Umbilical cord (tissue), 1 donor: Measurements from ENCODE around the gene SLC25A41. TPM values are rescaled to one million over a fixed set of nuclear protein-coding genes. Genes with fewer than 3 reads are reported as not detected.

Experiments
- total RNA-seq: library from RNA; depleted of rRNA; stranded (reverse); fragments of >200 nt; gene quantifications from one replicate; pipeline ENCODE4 v1.2.3, GENCODE V29; 2014; ENCODE audit warnings: low replicate concordance; ENCODE audit not compliant: insufficient read depth

The SLC25A41 gene
- total RNA-seq, 1 donor from 2014 or later, result not detected

Other genes starting within 250 kb of the SLC25A41 start
- 4.3 TPM for gene MLLT1, start 153.8 kb downstream of the SLC25A41 start, total RNA-seq
- not detected for gene ACER1, start 100.2 kb downstream of the SLC25A41 start, total RNA-seq
- gene CLPP, start 72.2 kb downstream of the SLC25A41 start, total RNA-seq, result 49.4 TPM
- 97.5 TPM for gene ALKBH7, start 61.0 kb downstream of the SLC25A41 start, total RNA-seq
- gene PSPN, start 57.8 kb downstream of the SLC25A41 start, total RNA-seq, result 3.1 TPM
- 29.4 TPM for gene GTF2F1, start 40.6 kb downstream of the SLC25A41 start, total RNA-seq
- gene KHSRP, start 9.0 kb downstream of the SLC25A41 start, total RNA-seq, result 42.4 TPM
- 26.7 TPM for gene SLC25A23, start 26.0 kb upstream of the SLC25A41 start, total RNA-seq
- gene CRB3, start 30.5 kb upstream of the SLC25A41 start, total RNA-seq, result 9.1 TPM
- gene DENND1C, start 48.0 kb upstream of the SLC25A41 start, total RNA-seq, result not detected
- not detected for gene TUBB4A, start 68.5 kb upstream of the SLC25A41 start, total RNA-seq
- gene TNFSF9, start 97.3 kb upstream of the SLC25A41 start, total RNA-seq, result not detected
- gene CD70, start 157.4 kb upstream of the SLC25A41 start, total RNA-seq, result not detected
- 0.72 TPM for gene TNFSF14, start 236.4 kb upstream of the SLC25A41 start, total RNA-seq